Natural killer cell (primary cell): ENCODE data around the gene STAC. TPM values are rescaled to one million over a fixed set of nuclear protein-coding genes. Genes with fewer than 3 reads are reported as not detected.

Source experiments
- ATAC-seq, 3 donors: fragments of 150-1000 bp in 2 of 3; fragments of 200-7000 bp in 1 of 3; cut with Tn5 transposase; 1 replicate in 1 of 3; 2 replicates in 2 of 3; pipeline ENCODE4 v1.10.0; 2021; ENCODE audit warnings: mild to moderate bottlenecking in 2 of 3, moderate library complexity in 2 of 3
- DNase-seq, 2 donors: peaks; one replicate each; pipeline versions ENCODE4 v3.0.0 to v3.0.0-alpha.2; 2013 to 2021; ENCODE audit warnings: mixed read lengths in 1 of 2
- H3K27ac ChIP-seq: one replicate; pipeline ENCODE4 v1.5.1; 2013; ENCODE audit warnings: mild to moderate bottlenecking, low read length
- H3K27me3 ChIP-seq: one replicate; pipeline ENCODE4 v1.6.1; 2013; ENCODE audit warnings: low read length; ENCODE audit not compliant: control insufficient read depth, insufficient read depth
- H3K36me3 ChIP-seq: one replicate; pipeline ENCODE4 v1.6.1; 2013; ENCODE audit warnings: low read length; ENCODE audit not compliant: control insufficient read depth, insufficient read depth
- H3K4me1 ChIP-seq: one replicate; pipeline ENCODE4 v1.6.1; 2013; ENCODE audit warnings: low read length; ENCODE audit not compliant: control insufficient read depth, insufficient read depth
- H3K4me3 ChIP-seq: one replicate; pipeline ENCODE4 v1.5.1; 2013; ENCODE audit warnings: low read length
- H3K9me3 ChIP-seq: one replicate; pipeline ENCODE4 v1.6.1; 2013; ENCODE audit warnings: low read length; ENCODE audit not compliant: control insufficient read depth, insufficient read depth
- H3K27ac Mint-ChIP-seq, 2 donors: one replicate each; pipeline ENCODE4 v1.8.0; 2022; ENCODE audit warnings: mild to moderate bottlenecking in 2 of 2, mixed read lengths in 2 of 2, moderate library complexity in 1 of 2
- H3K27me3 Mint-ChIP-seq, 2 donors: one replicate each; pipeline ENCODE4 v1.8.0; 2022; ENCODE audit warnings: low read depth in 2 of 2, mixed read lengths in 2 of 2
- H3K36me3 Mint-ChIP-seq: one replicate; pipeline ENCODE4 v1.8.0; 2022; ENCODE audit warnings: mixed read lengths
- H3K4me1 Mint-ChIP-seq, 2 donors: one replicate each; pipeline ENCODE4 v1.8.0; 2022; ENCODE audit warnings: mixed read lengths in 2 of 2
- H3K4me3 Mint-ChIP-seq: one replicate; pipeline ENCODE4 v1.8.0; 2022; ENCODE audit warnings: mild to moderate bottlenecking, moderate library complexity, mixed read lengths
- H3K9me3 Mint-ChIP-seq, 2 donors: one replicate each; pipeline ENCODE4 v1.8.0; 2022; ENCODE audit warnings: mixed read lengths in 2 of 2
- WGBS: methylation state at CpG from one replicate; pipeline ENCODE4 v1.1.7; 2013; ENCODE audit warnings: missing lambda C conversion rate; ENCODE audit not compliant: insufficient coverage; 5-methylcytosine and 5-hydroxymethylcytosine counted together
- intact Hi-C: fragments of 100-400 bp; cut with micrococcal nuclease; formaldehyde crosslinking; loops from one replicate; pipeline ENCODE4 v1.14.2; 2022
- total RNA-seq, 4 donors: library from RNA; stranded (reverse); fragments of 120-200 nt in 1 of 4; gene quantifications; one replicate each; pipeline versions ENCODE4 v1.2.3 to v1.2.4, GENCODE V29; 2013 to 2022
- TF ChIP-seq, protein P1 (sequence below): fragments of 200-600 bp; IDR thresholded peaks from one replicate; pipeline ENCODE4 v1.8.0; 2022; ENCODE audit warnings: antibody characterized with exemption

Gene STAC
- total RNA-seq, 3 donors from 2014 or later (not counting 1 experiment from before 2014, with no cell fraction given), result not detected

DNA sequence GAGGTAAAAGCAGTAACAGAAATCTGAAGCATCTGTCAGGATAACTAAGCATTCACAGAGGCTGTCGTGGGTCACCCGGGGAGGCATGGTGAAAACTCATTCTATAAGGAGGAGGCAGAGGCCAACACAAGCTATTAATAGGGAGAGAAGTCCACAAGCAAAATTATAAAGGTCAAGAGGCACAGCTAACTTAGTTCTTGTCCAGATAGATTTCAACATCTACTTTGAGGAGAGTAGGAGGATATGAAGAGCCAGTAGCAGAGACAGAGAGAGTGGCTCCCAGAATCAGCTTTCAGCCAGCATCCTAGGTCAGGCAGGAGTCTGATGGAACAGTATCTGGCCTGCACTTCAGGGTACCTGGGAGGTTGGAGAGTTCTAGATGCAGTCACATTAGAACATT is 95.3 kb downstream of the STAC start:
- H3K27me3 ChIP-seq, result no peaks in the 10 kb centered on the region
- Mint-ChIP-seq H3K27me3 (no peaks in the 10 kb centered on the region), H3K36me3 (no peaks in the 10 kb centered on the region), H3K27ac (no peak overlapping the region), H3K4me1 (no peaks in the 10 kb centered on the region), H3K9me3 (peaks cover 6 to 7% of the 10 kb centered on the region in 2 donors), H3K4me3 (no peak overlapping the region)
- H3K27ac ChIP-seq, result no peak overlapping the region
- H3K9me3 ChIP-seq, result no peaks in the 10 kb centered on the region
- DNase-seq (no peak), ATAC-seq (no peak)
- H3K36me3 ChIP-seq, result no peaks in the 10 kb centered on the region
- H3K4me1 ChIP-seq, result no peaks in the 10 kb centered on the region
- no peak overlapping the region for H3K4me3 ChIP-seq
- WGBS, result 93% methylated on average over 2 of the region's 2 CpGs
- TF ChIP-seq, protein P1, sequence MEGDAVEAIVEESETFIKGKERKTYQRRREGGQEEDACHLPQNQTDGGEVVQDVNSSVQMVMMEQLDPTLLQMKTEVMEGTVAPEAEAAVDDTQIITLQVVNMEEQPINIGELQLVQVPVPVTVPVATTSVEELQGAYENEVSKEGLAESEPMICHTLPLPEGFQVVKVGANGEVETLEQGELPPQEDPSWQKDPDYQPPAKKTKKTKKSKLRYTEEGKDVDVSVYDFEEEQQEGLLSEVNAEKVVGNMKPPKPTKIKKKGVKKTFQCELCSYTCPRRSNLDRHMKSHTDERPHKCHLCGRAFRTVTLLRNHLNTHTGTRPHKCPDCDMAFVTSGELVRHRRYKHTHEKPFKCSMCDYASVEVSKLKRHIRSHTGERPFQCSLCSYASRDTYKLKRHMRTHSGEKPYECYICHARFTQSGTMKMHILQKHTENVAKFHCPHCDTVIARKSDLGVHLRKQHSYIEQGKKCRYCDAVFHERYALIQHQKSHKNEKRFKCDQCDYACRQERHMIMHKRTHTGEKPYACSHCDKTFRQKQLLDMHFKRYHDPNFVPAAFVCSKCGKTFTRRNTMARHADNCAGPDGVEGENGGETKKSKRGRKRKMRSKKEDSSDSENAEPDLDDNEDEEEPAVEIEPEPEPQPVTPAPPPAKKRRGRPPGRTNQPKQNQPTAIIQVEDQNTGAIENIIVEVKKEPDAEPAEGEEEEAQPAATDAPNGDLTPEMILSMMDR, result no peak
- intact Hi-C loops, result no loop called here

DNA sequence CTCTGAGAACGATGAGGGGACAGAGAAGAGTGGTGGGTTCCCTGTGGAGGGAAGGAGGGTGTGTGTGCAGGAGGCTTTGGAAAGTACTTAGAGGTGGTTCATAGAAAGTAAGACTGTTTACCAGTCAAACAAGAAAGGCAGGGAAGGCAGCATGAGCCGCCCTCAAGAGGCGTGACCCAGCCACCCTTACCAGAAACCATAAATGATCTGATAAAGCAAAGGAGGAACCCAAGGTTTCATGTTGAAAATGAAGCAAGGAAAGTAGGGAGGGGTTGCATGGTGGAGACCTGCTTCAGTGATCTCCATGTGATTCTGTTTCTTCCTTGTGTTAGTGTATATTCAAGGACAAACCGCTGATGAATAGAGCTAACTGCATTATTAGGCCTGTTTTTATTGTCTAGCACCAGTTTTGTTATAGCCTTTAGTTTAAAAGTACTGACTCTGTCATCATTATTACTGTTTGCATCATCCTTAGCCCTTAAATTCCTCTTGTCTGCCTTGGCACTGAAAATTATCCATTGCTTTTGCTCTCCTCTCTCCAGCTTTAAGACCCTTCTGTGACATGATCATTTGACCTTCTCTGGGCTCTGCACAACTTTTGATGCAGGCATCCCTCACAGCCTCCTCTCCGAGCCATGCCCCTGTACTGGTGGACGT is 96.1 kb downstream of the STAC start:
- no peaks in the 10 kb centered on the region for H3K36me3 ChIP-seq
- no peaks in the 10 kb centered on the region for H3K27me3 ChIP-seq
- no peaks in the 10 kb centered on the region for H3K4me1 ChIP-seq
- Mint-ChIP-seq H3K36me3 (no peaks in the 10 kb centered on the region), H3K27ac (no peak overlapping the region), H3K9me3 (peaks cover 6 to 7% of the 10 kb centered on the region in 2 donors), H3K4me1 (no peaks in the 10 kb centered on the region), H3K27me3 (no peaks in the 10 kb centered on the region), H3K4me3 (no peak overlapping the region)
- ATAC-seq (no peak), DNase-seq (no peak)
- 47% methylated on average over 5 of the region's 6 CpGs for WGBS
- TF ChIP-seq, protein P1, result no peak
- no peak overlapping the region for H3K27ac ChIP-seq
- intact Hi-C loops, result no loop called here
- H3K9me3 ChIP-seq, result no peaks in the 10 kb centered on the region
- H3K4me3 ChIP-seq, result no peak overlapping the region

DNA sequence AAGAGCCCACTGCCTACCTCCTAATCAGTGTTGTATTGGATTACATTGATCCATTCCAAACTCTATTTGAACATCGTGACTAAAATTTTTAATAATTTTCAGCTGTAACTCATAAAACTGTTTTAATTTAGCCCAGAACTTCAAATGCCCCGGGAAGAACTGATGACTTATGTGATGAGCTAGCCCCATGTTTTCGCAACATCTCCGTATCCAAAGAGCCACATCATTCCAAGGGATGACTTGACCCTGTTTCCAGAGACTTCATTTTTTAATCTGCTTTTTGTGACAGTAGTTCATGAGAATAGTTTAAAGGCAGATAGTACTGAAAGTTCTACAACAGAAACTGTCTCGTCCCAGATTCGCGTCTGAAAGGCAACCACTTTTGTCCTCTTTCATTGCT is 97.4 kb downstream of the STAC start:
- H3K4me3 Mint-ChIP-seq, result no peak overlapping the region
- H3K4me3 ChIP-seq, result no peak overlapping the region
- H3K4me1 ChIP-seq, result no peaks in the 10 kb centered on the region
- H3K9me3 ChIP-seq, result no peaks in the 10 kb centered on the region
- TF ChIP-seq, protein P1, result no peak
- H3K36me3 Mint-ChIP-seq, result no peaks in the 10 kb centered on the region
- H3K4me1 Mint-ChIP-seq, result no peaks in the 10 kb centered on the region
- no peaks in the 10 kb centered on the region for H3K36me3 ChIP-seq
- H3K27ac ChIP-seq, result no peak overlapping the region
- DNase-seq, result no peak
- H3K27me3 Mint-ChIP-seq, result no peaks in the 10 kb centered on the region
- peaks cover 6 to 7% of the 10 kb centered on the region in 2 donors for H3K9me3 Mint-ChIP-seq
- intact Hi-C loops, result no loop called here
- H3K27ac Mint-ChIP-seq, result no peak overlapping the region
- no peaks in the 10 kb centered on the region for H3K27me3 ChIP-seq
- WGBS, result 95% methylated on average over 7 of the region's 7 CpGs
- ATAC-seq, result no peak
